ENCODE measurements around the gene OBI1. TPM values are rescaled to one million over a fixed set of nuclear protein-coding genes. Genes with fewer than 3 reads are reported as not detected.

The OBI1 gene
- total RNA-seq, 1 donor from 2014 or later: 11.8 TPM

Other genes starting within 250 kb of the OBI1 start
- gene POU4F1, start 55.6 kb downstream of the OBI1 start, total RNA-seq: not detected